GM23338 (cell line): ENCODE measurements around the gene TTLL5.

ENCODE experiments used
- CREB1 ChIP-seq: fragments of 250-450 bp; sonication (Bioruptor Pico); IDR thresholded peaks from 2 replicates; pipeline ENCODE4 v1.5.0; 2020; ENCODE audit warnings: low read depth, mild to moderate bottlenecking, moderate library complexity
- CTCF ChIP-seq, 2 experiments: fragments of 200-600 bp in 1 of 2; sonication (generic) in 1 of 2; conservative IDR thresholded peaks; 2 replicates each; pipeline versions ENCODE4 v1.5.1 to v1.6.1; 2016 to 2017; ENCODE audit warnings: antibody characterized with exemption in 2 of 2, low read depth in 2 of 2, mild to moderate bottlenecking in 2 of 2, moderate library complexity in 1 of 2
- ETS1 ChIP-seq: IDR thresholded peaks from 2 replicates; pipeline ENCODE4 v1.6.1; 2016; ENCODE audit warnings: antibody characterized with exemption
- EZH2 ChIP-seq: fragments of 200-600 bp; sonication (generic); IDR thresholded peaks from one replicate; pipeline ENCODE4 v1.8.0; 2017; ENCODE audit warnings: antibody characterized with exemption, mild to moderate bottlenecking, low read depth; ENCODE audit not compliant: unreplicated experiment
- EZH2phosphoT487 ChIP-seq: fragments of 200-600 bp; sonication (generic); IDR thresholded peaks from one replicate; pipeline ENCODE4 v1.8.1; 2018; ENCODE audit warnings: antibody characterized with exemption; ENCODE audit not compliant: unreplicated experiment
- JUNB ChIP-seq: IDR thresholded peaks from one replicate; pipeline ENCODE4 v1.6.1; 2016; ENCODE audit warnings: antibody characterized with exemption; ENCODE audit not compliant: unreplicated experiment
- NANOG ChIP-seq: IDR thresholded peaks from 2 replicates; pipeline ENCODE4 v1.6.1; 2016; ENCODE audit warnings: antibody characterized with exemption, borderline replicate concordance
- POLR2AphosphoS5 ChIP-seq: IDR thresholded peaks from 2 replicates; pipeline ENCODE4 v1.6.1; 2016; ENCODE audit warnings: antibody characterized with exemption, low read depth
- STAT1 ChIP-seq: IDR thresholded peaks from one replicate; pipeline ENCODE4 v1.6.1; 2016; ENCODE audit warnings: antibody characterized with exemption; ENCODE audit not compliant: unreplicated experiment
- ZNF114 ChIP-seq: fragments of 250-450 bp; sonication (Bioruptor Pico); IDR thresholded peaks from 2 replicates; pipeline ENCODE4 v1.5.0; 2020; ENCODE audit warnings: mild to moderate bottlenecking, moderate library complexity
- ZNF331 ChIP-seq: fragments of 250-450 bp; sonication (Bioruptor Pico); IDR thresholded peaks from 2 replicates; pipeline ENCODE4 v1.5.0; 2020; ENCODE audit warnings: low read depth, mild to moderate bottlenecking, moderate library complexity
- TF ChIP-seq, protein P1 (sequence below): IDR thresholded peaks from one replicate; pipeline ENCODE4 v1.6.1; 2018; ENCODE audit warnings: antibody characterized with exemption; ENCODE audit not compliant: unreplicated experiment
- TF ChIP-seq, protein P2 (sequence below): fragments of 250-450 bp; sonication (Bioruptor Pico); IDR thresholded peaks from 2 replicates; pipeline ENCODE4 v1.5.0; 2020; ENCODE audit warnings: mild to moderate bottlenecking, moderate library complexity

- TF ChIP-seq CREB1 (CRISPR knock-in tag) = no peak
- TF ChIP-seq CTCF (conservative IDR thresholded peaks at IDR 0.05; ENCODE audit: low read depth in 2 of 2) = no peak
- TF ChIP-seq, protein P1, sequence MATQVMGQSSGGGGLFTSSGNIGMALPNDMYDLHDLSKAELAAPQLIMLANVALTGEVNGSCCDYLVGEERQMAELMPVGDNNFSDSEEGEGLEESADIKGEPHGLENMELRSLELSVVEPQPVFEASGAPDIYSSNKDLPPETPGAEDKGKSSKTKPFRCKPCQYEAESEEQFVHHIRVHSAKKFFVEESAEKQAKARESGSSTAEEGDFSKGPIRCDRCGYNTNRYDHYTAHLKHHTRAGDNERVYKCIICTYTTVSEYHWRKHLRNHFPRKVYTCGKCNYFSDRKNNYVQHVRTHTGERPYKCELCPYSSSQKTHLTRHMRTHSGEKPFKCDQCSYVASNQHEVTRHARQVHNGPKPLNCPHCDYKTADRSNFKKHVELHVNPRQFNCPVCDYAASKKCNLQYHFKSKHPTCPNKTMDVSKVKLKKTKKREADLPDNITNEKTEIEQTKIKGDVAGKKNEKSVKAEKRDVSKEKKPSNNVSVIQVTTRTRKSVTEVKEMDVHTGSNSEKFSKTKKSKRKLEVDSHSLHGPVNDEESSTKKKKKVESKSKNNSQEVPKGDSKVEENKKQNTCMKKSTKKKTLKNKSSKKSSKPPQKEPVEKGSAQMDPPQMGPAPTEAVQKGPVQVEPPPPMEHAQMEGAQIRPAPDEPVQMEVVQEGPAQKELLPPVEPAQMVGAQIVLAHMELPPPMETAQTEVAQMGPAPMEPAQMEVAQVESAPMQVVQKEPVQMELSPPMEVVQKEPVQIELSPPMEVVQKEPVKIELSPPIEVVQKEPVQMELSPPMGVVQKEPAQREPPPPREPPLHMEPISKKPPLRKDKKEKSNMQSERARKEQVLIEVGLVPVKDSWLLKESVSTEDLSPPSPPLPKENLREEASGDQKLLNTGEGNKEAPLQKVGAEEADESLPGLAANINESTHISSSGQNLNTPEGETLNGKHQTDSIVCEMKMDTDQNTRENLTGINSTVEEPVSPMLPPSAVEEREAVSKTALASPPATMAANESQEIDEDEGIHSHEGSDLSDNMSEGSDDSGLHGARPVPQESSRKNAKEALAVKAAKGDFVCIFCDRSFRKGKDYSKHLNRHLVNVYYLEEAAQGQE = no peak
- TF ChIP-seq EZH2 = no peak
- TF ChIP-seq POLR2AphosphoS5 = no peak
- no peak for TF ChIP-seq JUNB
- TF ChIP-seq EZH2phosphoT487 = no peak
- no peak for TF ChIP-seq NANOG
- TF ChIP-seq ZNF331 (CRISPR knock-in tag) = no peak
- no peak for TF ChIP-seq STAT1
- TF ChIP-seq ETS1 = no peak
- no peak for TF ChIP-seq ZNF114 (CRISPR knock-in tag)
- TF ChIP-seq, protein P2, sequence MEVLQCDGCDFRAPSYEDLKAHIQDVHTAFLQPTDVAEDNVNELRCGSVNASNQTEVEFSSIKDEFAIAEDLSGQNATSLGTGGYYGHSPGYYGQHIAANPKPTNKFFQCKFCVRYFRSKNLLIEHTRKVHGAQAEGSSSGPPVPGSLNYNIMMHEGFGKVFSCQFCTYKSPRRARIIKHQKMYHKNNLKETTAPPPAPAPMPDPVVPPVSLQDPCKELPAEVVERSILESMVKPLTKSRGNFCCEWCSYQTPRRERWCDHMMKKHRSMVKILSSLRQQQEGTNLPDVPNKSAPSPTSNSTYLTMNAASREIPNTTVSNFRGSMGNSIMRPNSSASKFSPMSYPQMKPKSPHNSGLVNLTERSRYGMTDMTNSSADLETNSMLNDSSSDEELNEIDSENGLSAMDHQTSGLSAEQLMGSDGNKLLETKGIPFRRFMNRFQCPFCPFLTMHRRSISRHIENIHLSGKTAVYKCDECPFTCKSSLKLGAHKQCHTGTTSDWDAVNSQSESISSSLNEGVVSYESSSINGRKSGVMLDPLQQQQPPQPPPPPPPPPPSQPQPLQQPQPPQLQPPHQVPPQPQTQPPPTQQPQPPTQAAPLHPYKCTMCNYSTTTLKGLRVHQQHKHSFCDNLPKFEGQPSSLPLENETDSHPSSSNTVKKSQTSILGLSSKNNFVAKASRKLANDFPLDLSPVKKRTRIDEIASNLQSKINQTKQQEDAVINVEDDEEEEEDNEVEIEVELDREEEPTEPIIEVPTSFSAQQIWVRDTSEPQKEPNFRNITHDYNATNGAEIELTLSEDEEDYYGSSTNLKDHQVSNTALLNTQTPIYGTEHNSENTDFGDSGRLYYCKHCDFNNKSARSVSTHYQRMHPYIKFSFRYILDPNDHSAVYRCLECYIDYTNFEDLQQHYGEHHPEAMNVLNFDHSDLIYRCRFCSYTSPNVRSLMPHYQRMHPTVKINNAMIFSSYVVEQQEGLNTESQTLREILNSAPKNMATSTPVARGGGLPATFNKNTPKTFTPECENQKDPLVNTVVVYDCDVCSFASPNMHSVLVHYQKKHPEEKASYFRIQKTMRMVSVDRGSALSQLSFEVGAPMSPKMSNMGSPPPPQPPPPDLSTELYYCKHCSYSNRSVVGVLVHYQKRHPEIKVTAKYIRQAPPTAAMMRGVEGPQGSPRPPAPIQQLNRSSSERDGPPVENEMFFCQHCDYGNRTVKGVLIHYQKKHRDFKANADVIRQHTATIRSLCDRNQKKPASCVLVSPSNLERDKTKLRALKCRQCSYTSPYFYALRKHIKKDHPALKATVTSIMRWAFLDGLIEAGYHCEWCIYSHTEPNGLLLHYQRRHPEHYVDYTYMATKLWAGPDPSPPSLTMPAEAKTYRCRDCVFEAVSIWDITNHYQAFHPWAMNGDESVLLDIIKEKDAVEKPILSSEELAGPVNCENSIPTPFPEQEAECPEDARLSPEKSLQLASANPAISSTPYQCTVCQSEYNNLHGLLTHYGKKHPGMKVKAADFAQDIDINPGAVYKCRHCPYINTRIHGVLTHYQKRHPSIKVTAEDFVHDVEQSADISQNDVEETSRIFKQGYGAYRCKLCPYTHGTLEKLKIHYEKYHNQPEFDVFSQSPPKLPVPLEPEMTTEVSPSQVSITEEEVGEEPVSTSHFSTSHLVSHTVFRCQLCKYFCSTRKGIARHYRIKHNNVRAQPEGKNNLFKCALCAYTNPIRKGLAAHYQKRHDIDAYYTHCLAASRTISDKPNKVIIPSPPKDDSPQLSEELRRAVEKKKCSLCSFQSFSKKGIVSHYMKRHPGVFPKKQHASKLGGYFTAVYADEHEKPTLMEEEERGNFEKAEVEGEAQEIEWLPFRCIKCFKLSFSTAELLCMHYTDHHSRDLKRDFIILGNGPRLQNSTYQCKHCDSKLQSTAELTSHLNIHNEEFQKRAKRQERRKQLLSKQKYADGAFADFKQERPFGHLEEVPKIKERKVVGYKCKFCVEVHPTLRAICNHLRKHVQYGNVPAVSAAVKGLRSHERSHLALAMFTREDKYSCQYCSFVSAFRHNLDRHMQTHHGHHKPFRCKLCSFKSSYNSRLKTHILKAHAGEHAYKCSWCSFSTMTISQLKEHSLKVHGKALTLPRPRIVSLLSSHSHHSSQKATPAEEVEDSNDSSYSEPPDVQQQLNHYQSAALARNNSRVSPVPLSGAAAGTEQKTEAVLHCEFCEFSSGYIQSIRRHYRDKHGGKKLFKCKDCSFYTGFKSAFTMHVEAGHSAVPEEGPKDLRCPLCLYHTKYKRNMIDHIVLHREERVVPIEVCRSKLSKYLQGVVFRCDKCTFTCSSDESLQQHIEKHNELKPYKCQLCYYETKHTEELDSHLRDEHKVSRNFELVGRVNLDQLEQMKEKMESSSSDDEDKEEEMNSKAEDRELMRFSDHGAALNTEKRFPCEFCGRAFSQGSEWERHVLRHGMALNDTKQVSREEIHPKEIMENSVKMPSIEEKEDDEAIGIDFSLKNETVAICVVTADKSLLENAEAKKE (CRISPR knock-in tag) = no peak
Observed at GRCh38 chr14:75996488-75996887, 335.4 kb downstream of the TTLL5 start.
